HG02884 (cell line): ENCODE results near the gene WIPI1.
A peak's percentile ranks its signal among the peaks of the same experiment; 100 is the strongest.

Experiments
- ATAC-seq: cut with Tn5 transposase; IDR thresholded peaks from one replicate; pipeline ENCODE4 v1.9.1; 2021; ENCODE audit warnings: mild to moderate bottlenecking, moderate library complexity; ENCODE audit not compliant: unreplicated experiment

WIPI1 gene

GRCh38 chr17:68440526-68440925, 16.8 kb downstream of the WIPI1 start:
- no peak for ATAC-seq

DNA sequence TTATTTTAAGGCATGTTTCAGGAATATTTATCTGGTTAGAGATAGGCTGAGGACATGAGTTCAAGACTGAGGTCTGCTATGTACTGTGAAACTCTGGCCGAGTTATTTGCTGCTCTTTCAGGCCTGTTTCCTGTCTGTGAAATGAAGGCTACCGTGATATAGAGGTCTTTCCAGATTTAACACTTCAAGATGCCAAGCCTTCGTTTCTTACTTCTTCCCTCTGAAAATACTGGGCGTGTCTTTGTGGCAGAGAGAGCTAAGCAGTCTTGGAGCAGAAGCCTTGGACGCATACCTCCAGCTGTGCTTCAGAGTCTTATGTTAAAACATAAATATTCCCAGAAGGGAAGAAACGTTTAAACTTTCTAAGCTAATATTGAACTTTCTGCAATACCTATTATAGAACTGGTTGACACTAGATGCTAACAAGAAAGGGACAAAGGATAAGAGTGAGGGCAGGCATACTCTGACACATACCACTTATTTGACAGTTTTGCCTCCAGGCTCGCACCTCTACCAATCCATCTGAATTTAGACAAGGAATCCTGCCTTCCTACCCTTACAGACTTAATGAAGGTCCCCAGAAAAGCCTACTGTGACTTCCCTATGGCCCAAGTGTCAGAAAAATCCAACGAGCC, 17.5 kb downstream of the WIPI1 start:
- no peak for ATAC-seq

DNA sequence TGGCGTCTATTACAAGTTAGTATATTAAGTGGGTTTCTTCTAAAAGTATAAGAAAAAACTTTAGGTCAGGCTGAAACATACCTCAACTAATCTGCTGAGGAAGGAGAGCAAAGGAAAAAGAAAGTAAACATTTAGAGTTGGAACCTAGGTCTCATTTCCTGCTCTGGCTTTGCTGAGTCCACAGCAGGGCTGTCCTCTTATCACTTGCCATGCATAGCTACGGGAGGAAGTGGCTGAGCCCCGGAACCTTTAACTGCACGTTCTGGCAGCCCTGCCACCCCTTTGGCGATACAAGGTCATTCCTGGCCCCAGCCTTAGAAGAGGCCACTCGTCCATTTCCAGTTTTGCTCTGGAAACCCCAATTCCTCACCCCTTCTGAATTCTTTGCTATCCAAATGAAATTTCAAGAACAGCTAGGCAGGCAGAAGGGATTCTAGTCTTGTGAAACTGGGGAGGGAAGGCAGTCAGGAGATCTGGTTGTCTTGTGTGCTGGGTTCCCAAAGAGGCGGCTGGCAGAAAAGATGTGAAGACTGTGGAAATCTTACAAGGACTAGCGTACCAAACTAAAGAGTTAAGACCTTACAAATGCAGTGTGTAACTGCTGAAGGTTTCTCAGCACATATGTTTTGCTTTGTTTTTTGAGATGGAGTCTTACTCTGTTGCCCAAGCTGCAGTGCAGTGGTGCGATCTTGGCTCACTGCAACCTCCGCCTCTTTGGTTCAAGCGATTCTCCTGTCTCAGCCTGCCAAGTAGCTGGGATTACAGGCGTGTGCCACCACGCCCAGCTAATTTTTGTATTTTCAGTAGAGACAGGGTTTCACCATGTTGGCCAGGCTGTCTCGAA, 19.1 kb downstream of the WIPI1 start:
- ATAC-seq = peak; percentile 66

- ATAC-seq = peak; percentile 45
Observed at GRCh38 chr17:68435876-68436842, 21.1 kb downstream of the WIPI1 start.

DNA sequence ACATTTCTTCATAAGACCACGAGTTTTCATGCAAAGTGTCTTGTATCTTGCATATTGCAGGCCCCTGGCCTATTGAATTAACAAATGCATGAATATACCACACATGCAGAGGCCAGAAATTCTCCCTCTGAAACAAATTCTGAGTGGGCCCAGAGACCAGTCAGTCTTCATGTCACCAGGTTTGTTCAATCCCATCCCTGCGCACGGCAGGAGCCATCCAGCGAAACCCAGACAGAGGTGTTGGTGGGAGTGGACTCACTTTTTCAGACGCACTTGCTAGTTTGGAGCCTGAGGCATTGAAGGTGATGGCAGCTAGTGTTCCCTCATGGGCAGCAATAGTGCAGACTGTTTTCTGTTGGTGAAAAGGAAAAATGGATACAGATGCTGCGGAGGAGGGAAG, 21.9 kb downstream of the WIPI1 start:
- ATAC-seq = no peak

- no peak for ATAC-seq
Observed at GRCh38 chr17:68433911-68434508, 23.3 kb downstream of the WIPI1 start.

- ATAC-seq = no peak
Observed at GRCh38 chr17:68433211-68433610, 24.1 kb downstream of the WIPI1 start.

- ATAC-seq = no peak
Observed at GRCh38 chr17:68432086-68432864, 25.0 kb downstream of the WIPI1 start.

GRCh38 chr17:68431661-68432071, 25.6 kb downstream of the WIPI1 start:
- ATAC-seq = no peak

GRCh38 chr17:68431045-68431608, 26.2 kb downstream of the WIPI1 start:
- no peak for ATAC-seq

DNA sequence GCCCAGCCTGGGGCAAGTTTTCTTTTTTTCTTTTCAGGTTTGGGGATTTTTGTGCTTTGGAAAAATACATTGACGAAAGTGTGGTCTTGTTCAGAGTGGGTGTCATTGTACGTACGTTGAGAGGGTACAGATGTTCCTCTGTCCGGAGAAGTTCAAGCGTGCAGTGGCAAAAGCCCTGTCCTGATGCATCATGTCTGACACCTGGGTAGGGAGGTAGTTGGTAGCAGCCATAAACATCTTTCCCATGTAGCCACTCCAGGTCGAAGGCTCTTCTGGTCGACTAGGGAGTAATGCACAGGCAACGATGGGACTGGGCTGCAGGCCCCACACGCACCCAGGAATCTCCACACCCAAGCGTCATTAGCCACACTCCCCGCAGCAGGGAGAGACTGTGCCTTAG, 27.4 kb downstream of the WIPI1 start:
- no peak for ATAC-seq

DNA sequence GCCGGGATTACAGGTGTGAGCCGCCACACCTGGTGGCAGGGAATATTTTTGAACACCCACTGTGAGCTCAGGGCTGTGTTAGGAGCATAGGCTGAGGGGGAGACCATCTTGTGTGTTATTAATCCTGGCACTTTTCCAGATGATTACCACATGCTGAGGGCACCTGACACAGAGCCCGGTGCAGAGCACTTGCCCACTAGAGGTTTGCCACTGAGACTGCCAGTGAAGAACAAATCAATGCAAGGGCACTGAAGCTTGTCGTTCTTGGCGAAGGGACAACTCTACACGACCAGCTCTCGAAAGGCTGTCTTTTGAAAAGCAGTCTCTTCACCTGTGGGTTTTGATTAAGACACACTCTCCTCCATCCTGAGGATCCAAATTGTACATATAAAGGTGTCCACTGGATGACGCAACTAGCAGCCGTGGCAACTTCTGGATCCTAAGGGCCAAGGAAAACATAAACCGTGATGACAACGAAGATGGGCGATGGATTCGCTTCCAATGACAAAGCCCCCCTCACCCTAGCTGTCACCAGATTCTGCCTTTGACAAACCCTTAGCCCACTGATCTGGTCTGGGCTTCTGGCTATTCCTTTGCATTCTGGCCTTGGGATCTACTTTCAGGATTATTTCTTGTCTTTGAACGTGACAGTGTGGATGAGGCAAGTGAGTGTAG, 28.7 kb downstream of the WIPI1 start:
- ATAC-seq = no peak

DNA sequence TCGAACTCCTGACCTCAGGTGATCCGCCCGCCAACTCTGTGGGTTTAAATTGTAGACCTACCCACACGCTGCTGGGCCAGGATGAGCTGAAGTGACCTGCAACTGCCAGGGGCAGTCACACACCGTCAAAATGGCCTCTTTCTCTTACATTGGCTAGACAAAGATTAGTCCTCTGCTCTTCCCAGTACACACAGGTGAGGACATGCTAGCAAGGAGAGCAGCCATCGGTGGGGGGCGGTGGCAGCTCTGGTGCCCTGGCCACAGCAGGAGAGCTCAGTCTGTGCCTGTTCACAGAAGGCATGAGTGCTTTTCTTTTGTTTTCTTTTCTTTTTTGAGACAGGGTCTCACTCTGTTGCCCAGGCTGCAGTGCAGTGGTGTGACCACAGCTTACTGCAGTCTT, 29.7 kb downstream of the WIPI1 start:
- ATAC-seq = no peak

DNA sequence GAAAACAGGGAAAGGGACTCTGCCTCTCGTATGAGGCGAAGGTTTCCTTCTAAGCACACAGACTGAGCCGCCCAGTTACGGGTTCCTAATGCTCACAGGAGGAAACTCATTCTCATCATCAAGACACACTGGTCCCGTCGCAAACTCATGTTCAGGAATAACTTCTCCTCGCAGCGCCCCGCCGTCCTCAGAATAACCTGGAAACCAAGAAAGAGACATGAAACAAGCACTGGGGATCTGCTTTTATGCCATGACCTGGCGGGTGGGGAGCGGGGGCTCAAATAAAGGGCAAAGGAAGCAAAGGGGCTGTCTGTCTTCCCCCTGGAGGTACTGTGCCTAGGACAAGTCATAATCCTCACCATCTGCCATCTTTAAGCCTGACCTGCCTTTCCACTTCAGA, 31.3 kb downstream of the WIPI1 start:
- no peak for ATAC-seq

- no peak for ATAC-seq
Observed at GRCh38 chr17:68424861-68425260, 32.4 kb downstream of the WIPI1 start.

GRCh38 chr17:68424203-68424602, 33.1 kb downstream of the WIPI1 start:
- no peak for ATAC-seq

- no peak for ATAC-seq
Observed at GRCh38 chr17:68423251-68423650, 34.0 kb downstream of the WIPI1 start.

DNA sequence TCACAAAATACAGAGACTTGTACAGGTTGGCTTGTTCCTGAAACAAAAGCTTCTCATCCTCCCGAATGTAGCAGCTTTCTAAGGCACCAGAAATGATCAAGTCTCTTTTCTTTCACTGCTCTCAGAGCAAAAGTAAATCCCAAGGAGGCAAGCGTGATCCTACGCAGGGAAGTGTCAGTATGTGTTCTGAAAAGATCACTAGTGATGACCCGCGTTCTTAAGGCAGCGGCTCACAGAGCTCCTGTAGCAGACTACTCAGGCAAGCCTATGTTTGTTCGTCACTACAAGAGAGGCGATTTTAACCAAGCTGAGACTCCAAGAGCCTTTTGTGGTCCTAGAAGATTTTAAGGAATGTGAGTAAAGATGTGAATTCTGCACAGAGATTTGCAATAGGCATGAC, 34.5 kb downstream of the WIPI1 start:
- ATAC-seq = no peak

DNA sequence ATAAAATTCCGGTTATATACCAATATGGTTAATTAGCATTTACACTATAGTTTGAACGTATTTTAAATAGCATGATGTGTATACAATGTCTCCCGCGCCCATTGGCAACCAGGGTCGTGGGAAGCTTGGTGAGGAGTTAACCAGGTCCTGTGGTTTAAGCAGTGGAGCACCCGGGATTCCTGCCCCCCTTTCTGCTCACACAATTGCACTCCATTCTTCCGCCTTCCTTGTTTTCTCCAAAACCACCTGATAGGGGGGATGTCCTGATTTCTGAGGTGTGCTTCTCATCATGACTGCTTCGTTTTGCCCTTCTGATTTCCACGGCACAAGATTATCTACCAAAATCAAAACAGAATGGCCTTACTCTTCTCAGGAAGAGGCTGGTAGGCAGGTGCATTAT, 35.8 kb downstream of the WIPI1 start:
- ATAC-seq = no peak
